ENCODE measurements around the gene CPNE4.

DNA sequence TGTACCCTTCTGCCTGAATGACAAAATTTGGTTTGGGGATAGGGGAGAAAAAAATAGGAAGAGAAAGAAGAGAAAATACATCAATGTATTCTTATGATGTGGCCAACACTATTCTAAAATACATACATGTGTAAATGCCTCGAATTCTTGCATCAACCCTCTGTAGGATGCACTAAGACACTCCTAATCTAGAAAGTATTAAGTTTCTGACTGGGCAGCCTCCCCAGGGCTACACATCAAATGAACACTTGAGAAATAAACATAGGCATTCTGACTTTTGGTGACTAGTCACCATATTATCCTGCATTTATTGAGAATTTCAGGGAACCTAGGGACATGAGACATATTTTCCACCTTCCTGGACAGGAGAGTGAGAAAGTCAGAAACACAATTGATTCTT, 109.2 kb downstream of the CPNE4 start:
- TF ChIP-seq, protein P1, sequence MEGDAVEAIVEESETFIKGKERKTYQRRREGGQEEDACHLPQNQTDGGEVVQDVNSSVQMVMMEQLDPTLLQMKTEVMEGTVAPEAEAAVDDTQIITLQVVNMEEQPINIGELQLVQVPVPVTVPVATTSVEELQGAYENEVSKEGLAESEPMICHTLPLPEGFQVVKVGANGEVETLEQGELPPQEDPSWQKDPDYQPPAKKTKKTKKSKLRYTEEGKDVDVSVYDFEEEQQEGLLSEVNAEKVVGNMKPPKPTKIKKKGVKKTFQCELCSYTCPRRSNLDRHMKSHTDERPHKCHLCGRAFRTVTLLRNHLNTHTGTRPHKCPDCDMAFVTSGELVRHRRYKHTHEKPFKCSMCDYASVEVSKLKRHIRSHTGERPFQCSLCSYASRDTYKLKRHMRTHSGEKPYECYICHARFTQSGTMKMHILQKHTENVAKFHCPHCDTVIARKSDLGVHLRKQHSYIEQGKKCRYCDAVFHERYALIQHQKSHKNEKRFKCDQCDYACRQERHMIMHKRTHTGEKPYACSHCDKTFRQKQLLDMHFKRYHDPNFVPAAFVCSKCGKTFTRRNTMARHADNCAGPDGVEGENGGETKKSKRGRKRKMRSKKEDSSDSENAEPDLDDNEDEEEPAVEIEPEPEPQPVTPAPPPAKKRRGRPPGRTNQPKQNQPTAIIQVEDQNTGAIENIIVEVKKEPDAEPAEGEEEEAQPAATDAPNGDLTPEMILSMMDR (IDR thresholded peaks at IDR 0.05) = no peak
- TF ChIP-seq POLR2A (IDR thresholded peaks at IDR 0.05) = no peak
